Liver (tissue), 9 donors: ENCODE results near the gene TRA2B. TPM values are rescaled to one million over a fixed set of nuclear protein-coding genes. Genes with fewer than 3 reads are reported as not detected.

Source experiments
- DNase-seq: peaks from one replicate; pipeline ENCODE4 v3.0.0-alpha.2; 2017; ENCODE audit warnings: low spot score
- H3K27ac ChIP-seq, 2 donors: one replicate each; pipeline ENCODE4 v1.7.0; 2013; ENCODE audit warnings: inconsistent platforms in 2 of 2, low read length in 2 of 2, control low read depth in 1 of 2, low read depth in 1 of 2, mild to moderate bottlenecking in 1 of 2
- H3K27me3 ChIP-seq, 4 donors: one replicate each; pipeline versions ENCODE4 v1.6.1 to v1.7.0; 2013; ENCODE audit warnings: low read length in 3 of 4, inconsistent platforms in 1 of 4, mild to moderate bottlenecking in 1 of 4, moderate library complexity in 1 of 4; ENCODE audit not compliant: control insufficient read depth in 4 of 4, insufficient read depth in 4 of 4
- H3K36me3 ChIP-seq, 4 donors: one replicate each; pipeline versions ENCODE4 v1.6.1 to v1.7.0; 2013; ENCODE audit warnings: low read length in 3 of 4, mild to moderate bottlenecking in 3 of 4, low read depth in 1 of 4, moderate library complexity in 1 of 4; ENCODE audit not compliant: control insufficient read depth in 4 of 4, insufficient read depth in 3 of 4
- H3K4me1 ChIP-seq, 4 donors: one replicate each; pipeline versions ENCODE4 v1.6.1 to v1.7.0; 2013; ENCODE audit warnings: low read length in 3 of 4, mild to moderate bottlenecking in 3 of 4, moderate library complexity in 1 of 4; ENCODE audit not compliant: control insufficient read depth in 4 of 4, insufficient read depth in 4 of 4
- H3K4me3 ChIP-seq, 3 donors: one replicate each; pipeline versions ENCODE4 v1.6.1 to v1.7.0; 2013; ENCODE audit warnings: low read length in 3 of 3, control low read depth in 1 of 3, low read depth in 1 of 3, mild to moderate bottlenecking in 1 of 3
- H3K9ac ChIP-seq, 2 donors: one replicate each; pipeline ENCODE4 v1.7.0; 2013; ENCODE audit warnings: low read length in 2 of 2, mild to moderate bottlenecking in 2 of 2, moderate library complexity in 2 of 2, control low read depth in 1 of 2, low read depth in 1 of 2
- H3K9me3 ChIP-seq, 4 donors: one replicate each; pipeline versions ENCODE4 v1.6.1 to v1.7.0; 2013; ENCODE audit warnings: low read length in 3 of 4; ENCODE audit not compliant: control insufficient read depth in 4 of 4
- ATF3 ChIP-seq: IDR thresholded peaks from 2 replicates; pipeline ENCODE4 v1.6.1; 2016; ENCODE audit warnings: antibody characterized with exemption
- CTCF ChIP-seq: fragments of 150-350 bp; IDR thresholded peaks from 2 replicates; pipeline ENCODE4 v1.5.1; 2017; ENCODE audit warnings: improper control_type of control experiment, low read depth, low read length; ENCODE audit not compliant: missing input control
- EGR1 ChIP-seq, 2 donors: IDR thresholded peaks; 2 replicates each; pipeline ENCODE4 v1.6.1; 2016 to 2018; ENCODE audit warnings: antibody characterized with exemption in 2 of 2, low read depth in 2 of 2
- FOXA1 ChIP-seq: IDR thresholded peaks from 2 replicates; pipeline ENCODE4 v1.6.1; 2016; ENCODE audit warnings: antibody characterized with exemption
- FOXA2 ChIP-seq: IDR thresholded peaks from 2 replicates; pipeline ENCODE4 v1.6.1; 2016; ENCODE audit warnings: antibody characterized with exemption
- GABPA ChIP-seq, 2 donors: IDR thresholded peaks in 1 of 2; conservative IDR thresholded peaks in 1 of 2; 2 replicates each; pipeline ENCODE4 v1.6.1; 2016; ENCODE audit warnings: antibody characterized with exemption in 2 of 2, mild to moderate bottlenecking in 1 of 2, moderate library complexity in 1 of 2
- HNF4A ChIP-seq, 2 donors: conservative IDR thresholded peaks; 2 replicates each; pipeline ENCODE4 v1.6.1; 2016; ENCODE audit warnings: antibody characterized with exemption in 2 of 2, mild to moderate bottlenecking in 2 of 2
- HNF4G ChIP-seq: IDR thresholded peaks from 2 replicates; pipeline ENCODE4 v1.6.1; 2016; ENCODE audit warnings: antibody characterized with exemption
- JUND ChIP-seq, 2 donors: IDR thresholded peaks; 2 replicates each; pipeline ENCODE4 v1.6.1; 2016; ENCODE audit warnings: antibody characterized with exemption in 2 of 2
- MAX ChIP-seq: IDR thresholded peaks from 2 replicates; pipeline ENCODE4 v1.6.1; 2016; ENCODE audit warnings: antibody characterized with exemption
- NR2F2 ChIP-seq: IDR thresholded peaks from 2 replicates; pipeline ENCODE4 v1.6.1; 2016; ENCODE audit warnings: antibody characterized with exemption
- RAD21 ChIP-seq, 2 donors: IDR thresholded peaks; 2 replicates each; pipeline ENCODE4 v1.6.1; 2016; ENCODE audit warnings: antibody characterized with exemption in 2 of 2, mild to moderate bottlenecking in 2 of 2
- REST ChIP-seq: IDR thresholded peaks from 2 replicates; pipeline ENCODE4 v1.6.1; 2016; ENCODE audit warnings: antibody characterized with exemption, mild to moderate bottlenecking
- RXRA ChIP-seq, 2 donors: IDR thresholded peaks; 2 replicates each; pipeline ENCODE4 v1.6.1; 2017 to 2018; ENCODE audit warnings: antibody characterized with exemption in 2 of 2, mild to moderate bottlenecking in 1 of 2
- SP1 ChIP-seq: IDR thresholded peaks from 2 replicates; pipeline ENCODE4 v1.6.1; 2018; ENCODE audit warnings: antibody characterized with exemption, mild to moderate bottlenecking
- TAF1 ChIP-seq: conservative IDR thresholded peaks from 2 replicates; pipeline ENCODE4 v1.6.1; 2016; ENCODE audit warnings: antibody characterized with exemption, mild to moderate bottlenecking
- YY1 ChIP-seq: IDR thresholded peaks from 2 replicates; pipeline ENCODE4 v1.6.1; 2016; ENCODE audit warnings: antibody characterized with exemption, mild to moderate bottlenecking
- ZBTB33 ChIP-seq: IDR thresholded peaks from 2 replicates; pipeline ENCODE4 v1.6.1; 2016; ENCODE audit warnings: antibody characterized with exemption
- WGBS: extraction: QIAGEN DNeasy Blood & Tissue Kit; methylation state at CpG from one replicate; pipeline ENCODE4 v1.1.7; 2013; 5-methylcytosine and 5-hydroxymethylcytosine counted together
- polyA plus RNA-seq, 2 donors: library from polyadenylated mRNA; stranded (reverse) in 1 of 2; unstranded in 1 of 2; fragments of 200-250 nt in 1 of 2; fragments of >200 nt in 1 of 2; fragmentation: Nextera tagmentation in 1 of 2; extraction: Ambion mirVana in 1 of 2; gene quantifications; one replicate each; pipeline versions ENCODE4 v1.2.1 to v1.2.3, GENCODE V29; 2013 to 2015
- total RNA-seq, 2 donors: library from RNA; depleted of rRNA; stranded (reverse); fragments of >200 nt; gene quantifications; one replicate each; pipeline ENCODE4 v1.2.3, GENCODE V29; 2014
- donor health status: healthy.
- donor health status: healthy.
- donor health status: healthy.
- donor health status: healthy.
- donor health status: healthy.

The TRA2B gene
- total and polyA plus RNA-seq, 4 donors: 31.8 to 106 (median 70.4) TPM

GRCh38 chr3:185971579-185971978 lies 33.8 kb upstream of the TRA2B start:
- Histone ChIP-seq H3K9me3 (no peaks in the 10 kb centered on the region), H3K4me1 (no peaks in the 10 kb centered on the region), H3K27me3 (no peaks in the 10 kb centered on the region), H3K9ac (no peak overlapping the region), H3K4me3 (no peak overlapping the region), H3K27ac (no peak overlapping the region), H3K36me3 (no peaks in the 10 kb centered on the region)
- no peak for TF ChIP-seq JUND (IDR thresholded peaks at IDR 0.05)
- TF ChIP-seq REST: no peak
- no peak for TF ChIP-seq HNF4A (conservative IDR thresholded peaks at IDR 0.05)
- no peak for TF ChIP-seq GABPA (IDR thresholded peaks at IDR 0.05 in 1 of 2, conservative IDR thresholded peaks at IDR 0.05 in 1 of 2)
- TF ChIP-seq FOXA2: no peak
- TF ChIP-seq TAF1: no peak
- no peak for TF ChIP-seq RAD21 (IDR thresholded peaks at IDR 0.05)
- no peak for TF ChIP-seq CTCF
- no peak for TF ChIP-seq RXRA (IDR thresholded peaks at IDR 0.05)
- TF ChIP-seq ZBTB33: no peak
- no peak for TF ChIP-seq EGR1 (IDR thresholded peaks at IDR 0.05; ENCODE audit: low read depth in 2 of 2)
- no peak for TF ChIP-seq MAX
- no peak for TF ChIP-seq YY1
- TF ChIP-seq HNF4G: no peak
- TF ChIP-seq FOXA1: no peak
- TF ChIP-seq ATF3: no peak
- no peak for TF ChIP-seq SP1
- no peak for TF ChIP-seq NR2F2
- DNase-seq: no peak
- 96% methylated on average over 18 of the region's 18 CpGs for WGBS

- Histone ChIP-seq H3K27ac (no peak overlapping the region), H3K4me3 (no peak overlapping the region), H3K27me3 (no peaks in the 10 kb centered on the region), H3K36me3 (no peaks in the 10 kb centered on the region), H3K4me1 (no peaks in the 10 kb centered on the region), H3K9ac (no peak overlapping the region), H3K9me3 (no peaks in the 10 kb centered on the region)
- DNase-seq: no peak
- no peak for TF ChIP-seq TAF1
- no peak for TF ChIP-seq GABPA (IDR thresholded peaks at IDR 0.05 in 1 of 2, conservative IDR thresholded peaks at IDR 0.05 in 1 of 2)
- 84% methylated on average over 2 of the region's 2 CpGs for WGBS
Observed at GRCh38 chr3:185968168-185968567, 30.4 kb upstream of the TRA2B start.
